Gastroesophageal sphincter (tissue), 4 donors: Measurements from ENCODE around the gene NELFB. TPM values are rescaled to one million over a fixed set of nuclear protein-coding genes. Genes with fewer than 3 reads are reported as not detected.

ENCODE experiments used
- ATAC-seq: fragments of 150-250 bp; one replicate; pipeline ENCODE4 v1.9.1; 2016; ENCODE audit warnings: mild to moderate bottlenecking, moderate library complexity
- H3K27ac ChIP-seq, 4 donors: fragments of 200-600 bp; sonication (generic) in 3 of 4; 1 replicate in 3 of 4; 2 replicates in 1 of 4; pipeline ENCODE4 v1.5.1; 2016 to 2019
- H3K27me3 ChIP-seq: fragments of 200-600 bp; sonication (generic); one replicate; pipeline ENCODE4 v1.5.1; 2019
- H3K36me3 ChIP-seq, 2 donors: fragments of 200-600 bp; sonication (generic); one replicate each; pipeline ENCODE4 v1.5.1; 2019; ENCODE audit warnings: control low read depth in 1 of 2
- H3K4me1 ChIP-seq, 3 donors: fragments of 200-600 bp; sonication (generic); 1 replicate in 2 of 3; 2 replicates in 1 of 3; pipeline ENCODE4 v1.5.1; 2016 to 2019; ENCODE audit warnings: control low read depth in 2 of 3
- H3K4me3 ChIP-seq, 2 donors: fragments of 200-600 bp; sonication (generic); one replicate each; pipeline ENCODE4 v1.5.1; 2019; ENCODE audit warnings: mild to moderate bottlenecking in 1 of 2, moderate library complexity in 1 of 2
- H3K9me3 ChIP-seq, 3 donors: fragments of 200-600 bp; sonication (generic); one replicate each; pipeline ENCODE4 v1.5.1; 2017 to 2019; ENCODE audit warnings: control low read depth in 2 of 3
- EP300 ChIP-seq: sonication (generic); formaldehyde crosslinking; IDR thresholded peaks from one replicate; pipeline ENCODE4 v1.6.1; 2017; ENCODE audit warnings: antibody characterized with exemption, mild to moderate bottlenecking
- POLR2A ChIP-seq, 2 donors: fragments of 450-650 bp; IDR thresholded peaks; one replicate each; pipeline ENCODE4 v1.6.1; 2017; ENCODE audit warnings: antibody characterized with exemption in 2 of 2, mild to moderate bottlenecking in 2 of 2, moderate library complexity in 1 of 2
- POLR2AphosphoS5 ChIP-seq: sonication (generic); formaldehyde crosslinking; IDR thresholded peaks from one replicate; pipeline ENCODE4 v1.6.1; 2017; ENCODE audit warnings: antibody characterized with exemption
- WGBS, 2 donors: methylation state at CpG; one replicate each; pipeline ENCODE4 v1.1.5; 2018; ENCODE audit warnings: low coverage in 1 of 2; 5-methylcytosine and 5-hydroxymethylcytosine counted together
- total RNA-seq, 4 donors: library from RNA; depleted of rRNA; stranded (reverse); fragments of >200 nt; gene quantifications; one replicate each; pipeline ENCODE4 v1.1.0, GENCODE V29; 2016
- TF ChIP-seq, protein P1 (sequence below), 4 experiments: fragments of 200-600 bp in 2 of 4; fragments of 450-650 bp in 2 of 4; sonication (generic) in 1 of 4; IDR thresholded peaks; one replicate each; pipeline ENCODE4 v1.5.1; 2017 to 2019; ENCODE audit warnings: antibody characterized with exemption in 4 of 4, mild to moderate bottlenecking in 2 of 4, moderate library complexity in 2 of 4

The NELFB gene
- total RNA-seq = 10 to 100 TPM; 36.9 to 58.8 (median 45.2) TPM

DNA sequence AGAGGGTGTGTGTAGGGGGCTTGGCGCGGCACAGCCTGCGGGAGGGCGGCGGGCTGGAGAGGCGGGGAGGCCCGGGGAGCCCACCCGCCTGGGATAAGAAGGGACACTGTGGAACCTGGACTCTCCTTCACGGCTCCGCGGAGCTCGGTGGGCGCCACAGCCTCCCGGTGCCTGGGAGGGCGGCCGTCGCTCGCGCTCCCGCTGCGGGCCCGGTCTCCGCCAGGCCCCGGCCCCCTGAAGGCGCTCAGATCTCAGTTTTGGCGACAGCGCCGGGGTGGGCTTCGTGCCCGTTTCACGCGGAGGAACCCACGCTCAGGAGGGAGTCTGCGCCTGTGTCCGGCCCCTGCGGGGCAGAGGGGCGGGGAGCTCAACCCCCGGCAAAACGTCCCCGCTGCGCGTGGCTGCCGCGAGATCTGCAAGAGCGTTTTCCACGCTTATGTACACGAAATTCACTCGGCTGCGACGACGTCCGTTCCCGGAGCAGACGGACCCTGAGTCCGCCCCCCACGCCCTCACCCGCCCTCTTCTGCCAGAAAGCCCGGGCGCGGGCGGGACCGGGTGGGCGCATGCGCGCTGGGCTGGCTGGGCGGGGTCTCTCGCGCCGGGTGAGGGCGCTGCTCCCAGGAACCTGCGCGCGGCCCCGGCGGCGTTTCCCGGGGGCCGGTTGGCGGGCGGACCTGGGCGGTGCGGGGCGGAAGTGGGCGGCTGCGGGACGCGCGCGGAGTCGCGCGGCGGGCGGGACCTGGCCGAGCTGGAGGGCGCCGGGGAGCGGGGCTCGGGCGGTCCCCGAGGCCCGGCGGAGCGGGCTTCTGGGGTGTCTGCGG is at the start of gene NELFB:
TSS of gene NELFB (plus strand) at position 704 of the 824 bp plus-strand sequence.
- ATAC-seq = peak; percentile 96
- Histone ChIP-seq H3K4me3 (peak within 1 kb of the TSS; percentile 87 to 90), H3K4me1 (peaks cover 0 to 31% (median 19%) of the 10 kb centered on the region in 3 donors), H3K9me3 (no peaks in the 10 kb centered on the region), H3K27me3 (peaks cover 9% of the 10 kb centered on the region), H3K27ac (peak within 1 kb of the TSS; percentile 3 to 86 (median 84)), H3K36me3 (peaks cover 0 to 36% of the 10 kb centered on the region in 2 donors)
- WGBS, 2 donors = 0% methylated on average over 5 of the region's 105 CpGs; no CpG with 5 or more reads in 1 of the 2 donors
- TF ChIP-seq EP300 (no peak), POLR2A (IDR thresholded peaks at IDR 0.05) (peak; percentile 60 to 61), POLR2AphosphoS5 (peak; percentile 56)
- TF ChIP-seq, protein P1, sequence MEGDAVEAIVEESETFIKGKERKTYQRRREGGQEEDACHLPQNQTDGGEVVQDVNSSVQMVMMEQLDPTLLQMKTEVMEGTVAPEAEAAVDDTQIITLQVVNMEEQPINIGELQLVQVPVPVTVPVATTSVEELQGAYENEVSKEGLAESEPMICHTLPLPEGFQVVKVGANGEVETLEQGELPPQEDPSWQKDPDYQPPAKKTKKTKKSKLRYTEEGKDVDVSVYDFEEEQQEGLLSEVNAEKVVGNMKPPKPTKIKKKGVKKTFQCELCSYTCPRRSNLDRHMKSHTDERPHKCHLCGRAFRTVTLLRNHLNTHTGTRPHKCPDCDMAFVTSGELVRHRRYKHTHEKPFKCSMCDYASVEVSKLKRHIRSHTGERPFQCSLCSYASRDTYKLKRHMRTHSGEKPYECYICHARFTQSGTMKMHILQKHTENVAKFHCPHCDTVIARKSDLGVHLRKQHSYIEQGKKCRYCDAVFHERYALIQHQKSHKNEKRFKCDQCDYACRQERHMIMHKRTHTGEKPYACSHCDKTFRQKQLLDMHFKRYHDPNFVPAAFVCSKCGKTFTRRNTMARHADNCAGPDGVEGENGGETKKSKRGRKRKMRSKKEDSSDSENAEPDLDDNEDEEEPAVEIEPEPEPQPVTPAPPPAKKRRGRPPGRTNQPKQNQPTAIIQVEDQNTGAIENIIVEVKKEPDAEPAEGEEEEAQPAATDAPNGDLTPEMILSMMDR (IDR thresholded peaks at IDR 0.05) = peak in 3 of 4 experiments; percentile 1 to 45 (median 2)

DNA sequence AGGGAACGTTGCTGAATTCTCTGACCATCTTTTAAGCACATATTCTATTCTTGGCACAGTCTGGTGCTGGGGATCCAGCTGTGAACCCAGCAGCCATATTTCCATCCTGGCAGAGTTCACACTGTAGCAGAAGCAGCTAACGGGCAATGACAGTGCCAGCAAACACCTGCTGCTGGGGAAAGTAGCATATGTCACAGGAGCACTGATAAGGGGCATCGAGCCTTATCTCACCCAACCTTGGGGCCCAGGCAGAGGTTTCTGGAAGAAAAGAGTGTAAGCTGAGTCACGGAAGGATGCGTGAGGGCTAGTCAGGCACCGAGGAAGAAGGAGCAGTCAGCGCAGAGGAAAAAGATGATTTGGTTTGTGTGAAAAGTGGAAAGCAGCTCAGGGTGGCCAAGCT is 48.5 kb upstream of the NELFB start:
- TF ChIP-seq POLR2A (IDR thresholded peaks at IDR 0.05) = no peak
- TF ChIP-seq EP300 = no peak
- no peak for TF ChIP-seq POLR2AphosphoS5
- TF ChIP-seq, protein P1 (IDR thresholded peaks at IDR 0.05) = no peak
- Histone ChIP-seq H3K9me3 (no peaks in the 10 kb centered on the region), H3K27me3 (no peaks in the 10 kb centered on the region), H3K27ac (no peak overlapping the region), H3K4me1 (peaks cover 5 to 56% (median 30%) of the 10 kb centered on the region in 3 donors), H3K4me3 (peak overlapping the region in 1 of 2 donors; percentile 98), H3K36me3 (peaks cover 0 to 27% of the 10 kb centered on the region in 2 donors)
- no peak for ATAC-seq
- 62 to 78% methylated on average over 6 of the region's 7 CpGs for WGBS, 2 donors

DNA sequence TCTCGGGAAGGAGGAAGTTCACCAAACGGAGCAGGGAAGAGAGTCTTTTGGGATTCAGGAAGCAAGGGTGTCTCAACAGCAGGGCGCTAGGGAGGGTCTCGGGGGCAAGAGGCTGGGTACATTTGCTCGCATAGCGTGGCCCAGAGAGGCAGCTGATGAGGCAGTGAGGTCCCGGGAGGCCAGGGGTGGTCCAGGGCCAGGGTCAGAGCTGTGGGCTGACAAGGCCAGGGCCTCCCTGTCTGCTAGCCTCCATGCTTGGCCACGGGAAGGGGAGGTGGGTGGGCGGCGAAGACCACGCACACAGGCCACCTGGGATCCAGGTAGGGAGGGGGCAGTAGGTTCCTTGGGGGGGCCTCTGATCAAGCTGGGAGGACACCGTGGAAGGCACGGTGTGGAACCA is 43.6 kb upstream of the NELFB start:
- Histone ChIP-seq H3K27ac (no peak overlapping the region), H3K27me3 (no peaks in the 10 kb centered on the region), H3K4me3 (no peak overlapping the region), H3K36me3 (peaks cover 0 to 52% of the 10 kb centered on the region in 2 donors), H3K4me1 (peaks cover 1 to 13% (median 4%) of the 10 kb centered on the region in 3 donors), H3K9me3 (no peaks in the 10 kb centered on the region)
- ATAC-seq = no peak
- TF ChIP-seq POLR2A (IDR thresholded peaks at IDR 0.05) (no peak), POLR2AphosphoS5 (no peak), EP300 (no peak)
- TF ChIP-seq, protein P1 (IDR thresholded peaks at IDR 0.05) = no peak
- 76 to 82% methylated on average over 2 to 7 of the region's 13 CpGs for WGBS, 2 donors

DNA sequence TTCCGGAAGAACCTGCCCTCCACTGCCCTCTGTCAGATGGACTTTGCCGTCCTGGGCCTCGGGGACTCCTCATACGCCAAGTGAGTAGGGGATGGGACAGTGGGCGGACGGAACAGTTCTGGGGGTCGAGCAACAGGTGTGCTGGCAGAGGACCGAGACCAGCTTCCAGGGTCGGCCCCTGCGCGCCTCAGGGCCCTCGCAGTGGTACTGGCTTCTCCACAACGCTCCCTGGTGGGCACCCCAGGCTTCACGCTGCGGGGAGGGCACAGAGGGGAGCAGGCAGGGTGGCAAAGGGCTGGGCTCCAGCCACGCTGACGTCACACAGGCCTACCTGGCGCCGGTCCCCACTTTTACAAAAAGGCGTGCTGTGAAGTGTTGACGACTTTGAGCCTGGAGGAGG is 42.6 kb upstream of the NELFB start:
- ATAC-seq = no peak
- Histone ChIP-seq H3K4me1 (peaks cover 0 to 9% (median under 1%) of the 10 kb centered on the region in 3 donors), H3K36me3 (peaks cover 0 to 53% of the 10 kb centered on the region in 2 donors), H3K27me3 (no peaks in the 10 kb centered on the region), H3K9me3 (no peaks in the 10 kb centered on the region), H3K27ac (no peak overlapping the region), H3K4me3 (no peak overlapping the region)
- TF ChIP-seq, protein P1 (IDR thresholded peaks at IDR 0.05) = no peak
- TF ChIP-seq POLR2AphosphoS5 (no peak), EP300 (no peak), POLR2A (IDR thresholded peaks at IDR 0.05) (no peak)
- no CpG with 5 or more reads among the region's 21 CpGs for WGBS, 2 donors
